DOHH2 (cell line): Measurements from ENCODE around the gene GNPNAT1.

ENCODE experiments used
- H3F3A ChIP-seq: fragments of 200-600 bp; sonication (generic), shearing (Covaris generic); 2 replicates; pipeline ENCODE4 v1.6.0; 2016; ENCODE audit warnings: antibody characterized with exemption, mild to moderate bottlenecking; ENCODE audit not compliant: control insufficient read depth, insufficient read depth
- H3K27ac ChIP-seq: fragments of 200-600 bp; sonication (generic); 2 replicates; pipeline ENCODE4 v1.5.1; 2014; ENCODE audit warnings: low read depth, mild to moderate bottlenecking, low read length, moderate library complexity
- H3K27me3 ChIP-seq: fragments of 200-600 bp; sonication (generic); 2 replicates; pipeline ENCODE4 v1.6.1; 2014; ENCODE audit warnings: mild to moderate bottlenecking, low read length, mixed read lengths; ENCODE audit not compliant: control insufficient read depth
- H3K36me3 ChIP-seq: fragments of 200-600 bp; sonication (generic); 2 replicates; pipeline ENCODE4 v1.6.1; 2014; ENCODE audit warnings: mild to moderate bottlenecking, low read length, moderate library complexity, mixed read lengths; ENCODE audit not compliant: control insufficient read depth
- H3K4me1 ChIP-seq: fragments of 200-600 bp; sonication (generic); 2 replicates; pipeline ENCODE4 v1.6.1; 2014; ENCODE audit warnings: mild to moderate bottlenecking, low read length, mixed read lengths; ENCODE audit not compliant: control insufficient read depth
- H3K4me2 ChIP-seq: fragments of 200-600 bp; sonication (generic); 2 replicates; pipeline ENCODE4 v1.6.0; 2014; ENCODE audit warnings: mild to moderate bottlenecking, low read length, moderate library complexity
- H3K4me3 ChIP-seq: fragments of 200-600 bp; sonication (generic); 2 replicates; pipeline ENCODE4 v1.5.1; 2014; ENCODE audit warnings: mild to moderate bottlenecking, low read length, mixed read lengths
- H3K79me2 ChIP-seq: fragments of 200-600 bp; sonication (generic); 2 replicates; pipeline ENCODE4 v1.6.1; 2014; ENCODE audit warnings: mild to moderate bottlenecking, low read length, mixed read lengths; ENCODE audit not compliant: control insufficient read depth
- H3K9me2 ChIP-seq: fragments of 200-600 bp; sonication (generic); replicated peaks from 2 replicates; pipeline ENCODE4 v1.6.1; 2014; ENCODE audit warnings: mild to moderate bottlenecking, low read length, mixed read lengths; ENCODE audit not compliant: control insufficient read depth
- H3K9me3 ChIP-seq: fragments of 200-600 bp; sonication (generic); 2 replicates; pipeline ENCODE4 v1.6.1; 2014; ENCODE audit warnings: antibody characterized with exemption, low read length, mixed read lengths; ENCODE audit not compliant: control insufficient read depth, insufficient read depth
- H4K20me1 ChIP-seq: fragments of 200-600 bp; sonication (generic); 2 replicates; pipeline ENCODE4 v1.6.0; 2014; ENCODE audit warnings: low read depth, mild to moderate bottlenecking, antibody characterized with exemption, low read length, moderate library complexity; ENCODE audit not compliant: control insufficient read depth, insufficient read depth
- EZH2phosphoT487 ChIP-seq: fragments of 200-600 bp; sonication (generic); IDR thresholded peaks from 2 replicates; pipeline ENCODE4 v1.6.1; 2017; ENCODE audit warnings: borderline replicate concordance, mild to moderate bottlenecking, antibody characterized with exemption, low read length, moderate library complexity, mixed read lengths
- TF ChIP-seq, protein P1 (sequence below): fragments of 200-600 bp; sonication (generic); IDR thresholded peaks from one replicate; pipeline ENCODE4 v1.5.1; 2014; ENCODE audit warnings: antibody characterized with exemption, mild to moderate bottlenecking, low read depth, low read length; ENCODE audit not compliant: poor library complexity, severe bottlenecking

Gene GNPNAT1

GRCh38 chr14:52791223-52792096, at the start of gene GNPNAT1:
Gene GNPNAT1, minus strand, starts transcription at chr14:52791607. Its CDS starts 6,957 bp downstream, at chr14:52784650.
- Histone ChIP-seq H3K27ac (no peak within 1 kb of the TSS), H3K36me3 (no peaks in the 10 kb centered on the region; the same call in 1 of the 2 replicates), H3K4me2 (peak within 1 kb of the TSS; percentile 81), H4K20me1 (no peaks in the 10 kb centered on the region), H3K79me2 (peaks cover 34% of the 10 kb centered on the region), H3F3A (peaks cover 7% of the 10 kb centered on the region; the same call in 1 of the 2 replicates), H3K27me3 (no peaks in the 10 kb centered on the region), H3K4me3 (peak within 1 kb of the TSS; percentile 87), H3K9me2 (no peaks in the 10 kb centered on the region), H3K9me3 (no peaks in the 10 kb centered on the region), H3K4me1 (peaks cover 16% of the 10 kb centered on the region)
- no peak for TF ChIP-seq EZH2phosphoT487
- TF ChIP-seq, protein P1, sequence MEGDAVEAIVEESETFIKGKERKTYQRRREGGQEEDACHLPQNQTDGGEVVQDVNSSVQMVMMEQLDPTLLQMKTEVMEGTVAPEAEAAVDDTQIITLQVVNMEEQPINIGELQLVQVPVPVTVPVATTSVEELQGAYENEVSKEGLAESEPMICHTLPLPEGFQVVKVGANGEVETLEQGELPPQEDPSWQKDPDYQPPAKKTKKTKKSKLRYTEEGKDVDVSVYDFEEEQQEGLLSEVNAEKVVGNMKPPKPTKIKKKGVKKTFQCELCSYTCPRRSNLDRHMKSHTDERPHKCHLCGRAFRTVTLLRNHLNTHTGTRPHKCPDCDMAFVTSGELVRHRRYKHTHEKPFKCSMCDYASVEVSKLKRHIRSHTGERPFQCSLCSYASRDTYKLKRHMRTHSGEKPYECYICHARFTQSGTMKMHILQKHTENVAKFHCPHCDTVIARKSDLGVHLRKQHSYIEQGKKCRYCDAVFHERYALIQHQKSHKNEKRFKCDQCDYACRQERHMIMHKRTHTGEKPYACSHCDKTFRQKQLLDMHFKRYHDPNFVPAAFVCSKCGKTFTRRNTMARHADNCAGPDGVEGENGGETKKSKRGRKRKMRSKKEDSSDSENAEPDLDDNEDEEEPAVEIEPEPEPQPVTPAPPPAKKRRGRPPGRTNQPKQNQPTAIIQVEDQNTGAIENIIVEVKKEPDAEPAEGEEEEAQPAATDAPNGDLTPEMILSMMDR, result peak; percentile 13

GRCh38 chr14:52840877-52841276, 49.5 kb upstream of the GNPNAT1 start:
- H4K20me1 ChIP-seq, result no peaks in the 10 kb centered on the region
- no peaks in the 10 kb centered on the region for H3K9me3 ChIP-seq
- H3K27me3 ChIP-seq, result no peaks in the 10 kb centered on the region
- no peak overlapping the region for H3K4me3 ChIP-seq
- no peaks in the 10 kb centered on the region for H3F3A ChIP-seq
- H3K4me1 ChIP-seq, result peaks cover 4% of the 10 kb centered on the region
- H3K27ac ChIP-seq, result no peak overlapping the region
- H3K9me2 ChIP-seq, result no peaks in the 10 kb centered on the region
- no peak overlapping the region for H3K4me2 ChIP-seq
- TF ChIP-seq EZH2phosphoT487, result no peak
- TF ChIP-seq, protein P1, result no peak
- no peaks in the 10 kb centered on the region for H3K79me2 ChIP-seq
- H3K36me3 ChIP-seq, result no peaks in the 10 kb centered on the region

GRCh38 chr14:52837451-52837850, 46.0 kb upstream of the GNPNAT1 start:
- TF ChIP-seq, protein P1, result no peak
- no peak for TF ChIP-seq EZH2phosphoT487
- Histone ChIP-seq H3F3A (no peaks in the 10 kb centered on the region), H3K4me1 (peaks cover 4% of the 10 kb centered on the region), H3K4me3 (no peak overlapping the region), H3K9me2 (no peaks in the 10 kb centered on the region), H3K27me3 (no peaks in the 10 kb centered on the region), H4K20me1 (no peaks in the 10 kb centered on the region), H3K4me2 (no peak overlapping the region), H3K9me3 (no peaks in the 10 kb centered on the region), H3K79me2 (no peaks in the 10 kb centered on the region), H3K27ac (no peak overlapping the region), H3K36me3 (no peaks in the 10 kb centered on the region)
